SK-N-SH treated with all-trans-retinoic acid at 6 μM for 48 hours (cell line): Measurements from ENCODE around the gene MYO15B.

Source experiments
- CREB5 ChIP-seq: fragments of 250-450 bp; sonication (Bioruptor Pico); IDR thresholded peaks from 2 replicates; pipeline ENCODE4 v1.5.1; 2020; ENCODE audit warnings: low read depth, mild to moderate bottlenecking, moderate library complexity
- CSRNP3 ChIP-seq: fragments of 250-450 bp; sonication (Bioruptor Pico); IDR thresholded peaks from 2 replicates; pipeline ENCODE4 v1.5.1; 2021; ENCODE audit warnings: mild to moderate bottlenecking, moderate library complexity
- GLIS3 ChIP-seq: fragments of 250-450 bp; sonication (Bioruptor Pico); IDR thresholded peaks from 2 replicates; pipeline ENCODE4 v1.5.0; 2020; ENCODE audit warnings: mild to moderate bottlenecking, moderate library complexity
- POU6F1 ChIP-seq: fragments of 250-450 bp; sonication (Bioruptor Pico); IDR thresholded peaks from 2 replicates; pipeline ENCODE4 v1.8.0; 2021; ENCODE audit warnings: low read depth, mild to moderate bottlenecking, moderate library complexity, borderline replicate concordance
- PPARA ChIP-seq: fragments of 250-450 bp; sonication (Bioruptor Pico); IDR thresholded peaks from 2 replicates; pipeline ENCODE4 v1.5.0; 2020; ENCODE audit warnings: mild to moderate bottlenecking, borderline replicate concordance
- RARB ChIP-seq: fragments of 250-450 bp; sonication (Bioruptor Pico); IDR thresholded peaks from 2 replicates; pipeline ENCODE4 v1.8.0; 2021; ENCODE audit warnings: mild to moderate bottlenecking, moderate library complexity
- TCF4 ChIP-seq: fragments of 250-450 bp; sonication (Bioruptor Pico); IDR thresholded peaks from 2 replicates; pipeline ENCODE4 v1.8.0; 2021; ENCODE audit warnings: mild to moderate bottlenecking, moderate library complexity, borderline replicate concordance
- TOX ChIP-seq: fragments of 250-450 bp; sonication (Bioruptor Pico); IDR thresholded peaks from 2 replicates; pipeline ENCODE4 v1.8.0; 2021; ENCODE audit warnings: mild to moderate bottlenecking, moderate library complexity, borderline replicate concordance
- ZNF565 ChIP-seq: fragments of 450-650 bp; formaldehyde crosslinking; conservative IDR thresholded peaks from 2 replicates; pipeline ENCODE4 v1.5.0; 2020; ENCODE audit warnings: low read depth, mild to moderate bottlenecking, moderate library complexity
- ZNF70 ChIP-seq: fragments of 450-650 bp; formaldehyde crosslinking; IDR thresholded peaks from 2 replicates; pipeline ENCODE4 v1.5.0; 2020; ENCODE audit warnings: mild to moderate bottlenecking, moderate library complexity
- ZNF8 ChIP-seq: fragments of 450-650 bp; formaldehyde crosslinking; IDR thresholded peaks from 2 replicates; pipeline ENCODE4 v1.5.0; 2020; ENCODE audit warnings: mild to moderate bottlenecking, moderate library complexity
- TF ChIP-seq, protein P1 (sequence below): fragments of 250-450 bp; sonication (Bioruptor Pico); IDR thresholded peaks from 2 replicates; pipeline ENCODE4 v1.8.0; 2020; ENCODE audit warnings: mild to moderate bottlenecking, moderate library complexity, borderline replicate concordance

DNA sequence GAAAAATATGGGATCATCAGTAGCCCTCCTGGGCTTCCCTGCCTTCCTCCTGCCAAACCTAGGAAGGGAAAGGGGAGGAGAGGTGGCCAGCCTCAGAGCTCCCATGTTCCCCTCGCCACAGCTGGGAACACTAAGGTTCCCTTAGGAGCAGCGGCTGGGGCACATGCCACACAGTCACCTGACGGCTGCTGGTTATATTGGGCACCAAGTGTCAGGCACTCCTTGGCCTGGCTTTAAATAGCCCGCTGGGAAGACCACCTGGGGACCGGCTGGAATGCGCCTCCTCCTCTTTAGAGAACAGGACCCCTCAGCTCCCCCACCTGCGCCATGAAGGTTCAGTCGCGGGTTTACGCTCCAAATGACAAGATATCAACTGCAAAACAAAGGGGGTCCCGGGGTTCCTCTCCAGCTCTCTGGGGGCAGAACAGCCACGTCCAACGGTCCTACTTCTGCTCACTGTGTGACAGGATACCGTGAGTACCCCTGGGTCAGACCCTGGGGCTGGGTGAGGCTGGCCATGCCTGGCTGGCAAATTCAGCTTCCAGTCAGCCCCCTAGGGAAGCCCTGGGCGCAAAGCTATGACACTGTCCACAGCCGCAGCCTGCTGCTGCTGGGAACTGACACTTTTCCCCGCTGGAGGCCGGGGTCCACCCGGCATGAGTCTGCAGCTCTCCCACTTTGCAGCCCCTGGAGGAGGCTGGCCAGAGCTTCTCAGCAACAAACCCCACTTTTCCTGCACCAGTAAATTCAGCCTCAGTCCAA lies 49.0 kb downstream of the MYO15B start:
- no peak for TF ChIP-seq CSRNP3 (CRISPR knock-in tag)
- TF ChIP-seq, protein P1, sequence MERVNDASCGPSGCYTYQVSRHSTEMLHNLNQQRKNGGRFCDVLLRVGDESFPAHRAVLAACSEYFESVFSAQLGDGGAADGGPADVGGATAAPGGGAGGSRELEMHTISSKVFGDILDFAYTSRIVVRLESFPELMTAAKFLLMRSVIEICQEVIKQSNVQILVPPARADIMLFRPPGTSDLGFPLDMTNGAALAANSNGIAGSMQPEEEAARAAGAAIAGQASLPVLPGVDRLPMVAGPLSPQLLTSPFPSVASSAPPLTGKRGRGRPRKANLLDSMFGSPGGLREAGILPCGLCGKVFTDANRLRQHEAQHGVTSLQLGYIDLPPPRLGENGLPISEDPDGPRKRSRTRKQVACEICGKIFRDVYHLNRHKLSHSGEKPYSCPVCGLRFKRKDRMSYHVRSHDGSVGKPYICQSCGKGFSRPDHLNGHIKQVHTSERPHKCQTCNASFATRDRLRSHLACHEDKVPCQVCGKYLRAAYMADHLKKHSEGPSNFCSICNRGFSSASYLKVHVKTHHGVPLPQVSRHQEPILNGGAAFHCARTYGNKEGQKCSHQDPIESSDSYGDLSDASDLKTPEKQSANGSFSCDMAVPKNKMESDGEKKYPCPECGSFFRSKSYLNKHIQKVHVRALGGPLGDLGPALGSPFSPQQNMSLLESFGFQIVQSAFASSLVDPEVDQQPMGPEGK (CRISPR knock-in tag), result no peak
- TF ChIP-seq TCF4 (CRISPR knock-in tag), result no peak
- no peak for TF ChIP-seq ZNF8 (CRISPR knock-in tag)
- TF ChIP-seq CREB5, result no peak
- no peak for TF ChIP-seq RARB
- TF ChIP-seq TOX (CRISPR knock-in tag), result no peak
- TF ChIP-seq GLIS3 (CRISPR knock-in tag), result no peak
- TF ChIP-seq ZNF70 (CRISPR knock-in tag), result no peak
- no peak for TF ChIP-seq PPARA
- no peak for TF ChIP-seq POU6F1
- no peak for TF ChIP-seq ZNF565 (CRISPR knock-in tag)
